GM12878 (cell line): ENCODE measurements around the gene TTL. TPM values are rescaled to one million over a fixed set of nuclear protein-coding genes. Genes with fewer than 3 reads are reported as not detected.

Experiments used
- ATAC-seq: fragments of 200-7000 bp; cut with Tn5 transposase; 3 replicates; pipeline ENCODE4 v1.9.1; 2020; ENCODE audit warnings: mild to moderate bottlenecking, moderate library complexity
- BruUV-seq: library from RNA; stranded (reverse); fragments of 400-500 nt; replicated peaks from 2 replicates; lab custom pipeline; 2021; lab: Mats Ljungman, UMichigan
- CTCF ChIA-PET: fragments of 300-600 bp; sonication (Branson Sonifier 250); formaldehyde crosslinking; extraction: SDS; loops from one replicate; lab custom pipeline; 2021; ENCODE audit warnings: inconsistent platforms; lab: Yijun Ruan, JAX
- POLR2A ChIA-PET: fragments of 350-600 bp; formaldehyde crosslinking; extraction: SDS; loops from one replicate; lab custom pipeline; 2021; ENCODE audit warnings: inconsistent platforms; lab: Charles Lee
- RAD21 ChIA-PET: fragments of 300-600 bp; sonication (Branson Sonifier 250); formaldehyde crosslinking; loops from one replicate; lab custom pipeline; 2023; ENCODE audit warnings: antibody characterized with exemption; ENCODE audit not compliant: unreplicated experiment; lab: Charles Lee
- SMC1A ChIA-PET: fragments of 300-600 bp; sonication (Branson Sonifier 250); formaldehyde crosslinking; loops from one replicate; lab custom pipeline; 2023; ENCODE audit not compliant: unreplicated experiment, uncharacterized antibody; lab: Charles Lee
- DNase-seq: peaks from one replicate; pipeline ENCODE4 v3.0.0-alpha.2; 2011; ENCODE audit warnings: low read depth, low spot score
- FAIRE-seq: peaks from 3 replicates; lab custom pipeline; 2011; peaks lifted over from hg19 to GRCh38; lab: Jason Lieb, UNC
- H2AFZ ChIP-seq: 2 replicates; pipeline ENCODE4 v1.6.0; 2011; ENCODE audit warnings: low read depth, low read length, control low read depth; ENCODE audit not compliant: control insufficient read depth
- H3K27ac ChIP-seq: 2 replicates; pipeline ENCODE4 v1.5.1; 2011; ENCODE audit warnings: control low read depth; ENCODE audit not compliant: control insufficient read depth, insufficient read depth
- H3K27me3 ChIP-seq, 2 experiments: replicated peaks in 1 of 2; 2 replicates each; pipeline versions ENCODE4 v1.6.0 to v1.6.1; 2011; ENCODE audit warnings: low read length in 1 of 2; ENCODE audit not compliant: control insufficient read depth in 2 of 2, insufficient read depth in 2 of 2
- H3K36me3 ChIP-seq, 2 experiments: 2 replicates each; pipeline ENCODE4 v1.5.1; 2011; ENCODE audit warnings: low read length in 1 of 2; ENCODE audit not compliant: control insufficient read depth in 2 of 2, insufficient read depth in 2 of 2
- H3K4me1 ChIP-seq: 2 replicates; pipeline ENCODE4 v1.6.1; 2011; ENCODE audit warnings: mild to moderate bottlenecking, low read length, moderate library complexity, mixed read lengths; ENCODE audit not compliant: control insufficient read depth, insufficient read depth
- H3K4me2 ChIP-seq: 2 replicates; pipeline ENCODE4 v1.6.0; 2011; ENCODE audit warnings: control low read depth; ENCODE audit not compliant: control insufficient read depth, insufficient read depth
- H3K4me3 ChIP-seq: fragments of 200-600 bp; sonication (generic); 2 replicates; pipeline ENCODE4 v1.5.1; 2016
- H3K79me2 ChIP-seq: 2 replicates; pipeline ENCODE4 v1.6.0; 2011; ENCODE audit warnings: low read length; ENCODE audit not compliant: control insufficient read depth, insufficient read depth
- H3K9ac ChIP-seq: 2 replicates; pipeline ENCODE4 v1.8.0; 2011; ENCODE audit warnings: low read length, control low read depth, mixed read lengths; ENCODE audit not compliant: control insufficient read depth, insufficient read depth
- H3K9me3 ChIP-seq: replicated peaks from 3 replicates; pipeline ENCODE4 v1.5.1; 2011; ENCODE audit warnings: mild to moderate bottlenecking, low read length; ENCODE audit not compliant: control insufficient read depth, insufficient read depth
- H4K20me1 ChIP-seq: 2 replicates; pipeline ENCODE4 v1.6.0; 2011; ENCODE audit not compliant: control insufficient read depth, insufficient read depth
- BHLHE40 ChIP-seq, 2 experiments: fragments of 450-650 bp in 1 of 2; IDR thresholded peaks; 2 replicates each; pipeline ENCODE4 v1.6.1; 2011 to 2017; ENCODE audit warnings: low read depth in 2 of 2, borderline replicate concordance in 1 of 2, improper control_type of control experiment in 1 of 2, low read length in 1 of 2, mild to moderate bottlenecking in 1 of 2
- EP300 ChIP-seq, 2 experiments: fragments of 150-350 bp in 1 of 2; IDR thresholded peaks; 2 replicates each; pipeline ENCODE4 v1.6.1; 2011 to 2012; ENCODE audit warnings: low read depth in 2 of 2, low read length in 2 of 2, borderline replicate concordance in 1 of 2, improper control_type of control experiment in 1 of 2, inconsistent platforms in 1 of 2; ENCODE audit not compliant: control insufficient read depth in 1 of 2
- IKZF2 ChIP-seq, 2 experiments: fragments of 450-650 bp; IDR thresholded peaks; 2 replicates each; pipeline ENCODE4 v1.6.1; 2017; ENCODE audit warnings: mild to moderate bottlenecking in 2 of 2, moderate library complexity in 2 of 2
- JUND ChIP-seq: IDR thresholded peaks from 2 replicates; pipeline ENCODE4 v1.6.1; 2012; ENCODE audit warnings: low read depth, mild to moderate bottlenecking, low read length, improper control_type of control experiment, moderate library complexity
- RB1 ChIP-seq: fragments of 450-650 bp; formaldehyde crosslinking; IDR thresholded peaks from 2 replicates; pipeline ENCODE4 v1.6.1; 2017; ENCODE audit warnings: mild to moderate bottlenecking, borderline replicate concordance
- SMC3 ChIP-seq: IDR thresholded peaks from 2 replicates; pipeline ENCODE4 v1.6.1; 2011; ENCODE audit warnings: low read length, improper control_type of control experiment, borderline replicate concordance
- ZBTB11 ChIP-seq: fragments of 450-650 bp; formaldehyde crosslinking; IDR thresholded peaks from 2 replicates; pipeline ENCODE4 v1.5.0; 2022; ENCODE audit warnings: mild to moderate bottlenecking, missing genetic modification characterization
- WGBS: methylation state at CpG from one replicate; pipeline ENCODE4 v1.1.6; 2016; ENCODE audit warnings: low lambda C conversion rate; ENCODE audit not compliant: insufficient replicate concordance, insufficient coverage; ENCODE audit errors: missing lambda C conversion rate; 5-methylcytosine and 5-hydroxymethylcytosine counted together
- in situ Hi-C: fragments of 300-500 bp; cut with MboI; formaldehyde crosslinking; loops from 9 replicates; pipeline ENCODE4 v1.14.3; 2018; ENCODE audit warnings: mixed read lengths
- intact Hi-C: fragments of 100-400 bp; cut with micrococcal nuclease; formaldehyde crosslinking; loops from one replicate; pipeline ENCODE4 v1.14.2; 2022; ENCODE audit not compliant: unreplicated experiment
- polyA plus RNA-seq, 11 experiments: library from polyadenylated mRNA; depleted of rRNA in 4 of 11; unstranded in 6 of 11; stranded (reverse) in 5 of 11; fragments of >200 nt; fragmentation: Nextera tagmentation in 4 of 11; fragmentation: Illumina TruSeq in 1 of 11; extraction: Ambion mirVana in 4 of 11; extraction: Trizol in 1 of 11; gene quantifications; 1 replicate in 1 of 11; 2 replicates in 10 of 11; pipeline versions ENCODE4 v1.2.1 to v1.2.3, GENCODE V29; 2011 to 2016; ENCODE audit warnings: inconsistent platforms in 2 of 11, missing spikeins in 2 of 11, low read depth in 1 of 11
- total RNA-seq, 4 experiments: library from RNA; depleted of rRNA in 3 of 4; stranded (reverse); fragments of >200 nt in 3 of 4; fragmentation: Illumina TruSeq in 1 of 4; extraction: Trizol in 1 of 4; gene quantifications; 2 replicates each; pipeline versions ENCODE4 v1.2.1 to v1.2.3, GENCODE V29; 2013 to 2021
- TF ChIP-seq, protein P1 (sequence below): fragments of 450-650 bp; IDR thresholded peaks from 2 replicates; pipeline ENCODE4 v1.6.1; 2017; ENCODE audit warnings: low read depth, mild to moderate bottlenecking, moderate library complexity
- TF ChIP-seq, protein P2 (sequence below): fragments of 450-650 bp; IDR thresholded peaks from 2 replicates; pipeline ENCODE4 v1.6.1; 2018; ENCODE audit warnings: borderline replicate concordance, mild to moderate bottlenecking; ENCODE audit not compliant: partially characterized antibody
- TF ChIP-seq, protein P3 (sequence below): fragments of 450-650 bp; IDR thresholded peaks from 2 replicates; pipeline ENCODE4 v1.6.1; 2017; ENCODE audit warnings: mild to moderate bottlenecking, low read depth, inconsistent platforms; ENCODE audit not compliant: poor library complexity, severe bottlenecking

TTL gene
- total and polyA plus RNA-seq, 10 of the 15 experiments (the other 5 are each of a cell fraction or from before 2014, with no cell fraction given): 3.9 to 27.1 (median 16.1) TPM

- BruUV-seq: TSS peak; percentile 98
- Histone ChIP-seq H3K4me1 (no peaks in the 10 kb centered on the region), H3K9ac (peak overlapping the region; percentile 80), H4K20me1 (no peaks in the 10 kb centered on the region), H3K4me3 (peak overlapping the region; percentile 85), H3K4me2 (peak overlapping the region; percentile 67), H3K27me3 (no peaks in the 10 kb centered on the region), H2AFZ (peak overlapping the region; percentile 98), H3K27ac (peak overlapping the region; percentile 81), H3K9me3 (no peaks in the 10 kb centered on the region), H3K36me3 (no peaks in the 10 kb centered on the region), H3K79me2 (peaks cover 44% of the 10 kb centered on the region)
- whole genome bisulfite sequencing: 2% methylated on average over 34 of the region's 34 CpGs
- in situ Hi-C loops (no loop called here), intact Hi-C loops (loop anchor here (1.0 kb wide), 2 partner anchors 13 to 60 kb away; no protein-coding TSS in a partner anchor)
- ChIA-PET SMC1A (interaction anchor here (0.6 to 1.2 kb wide), 2 partner anchors 13 to 182 kb away, joined by 3 to 4 read pairs; no protein-coding TSS in a partner anchor), CTCF (interaction anchor here (1.2 to 1.5 kb wide), 3 partner anchors 42 to 283 kb away, joined by 3 to 4 read pairs (median 3); no protein-coding TSS in a partner anchor), RAD21 (interaction anchor here (0.9 kb wide), 1 partner anchor 83 kb away, joined by 3 read pairs; no protein-coding TSS in a partner anchor), POLR2A (interaction anchor here (1.2 kb wide), 1 partner anchor 11 kb away, joined by 3 read pairs; no protein-coding TSS in a partner anchor)
- DNase-seq (peak; percentile 5), ATAC-seq (peak; percentile 84), FAIRE-seq (no peak)
- no peak for TF ChIP-seq EP300 (IDR thresholded peaks at IDR 0.05; ENCODE audit: borderline replicate concordance in 1 of 2, control insufficient read depth in 1 of 2, low read depth in 2 of 2, low read length in 2 of 2)
- TF ChIP-seq ZBTB11 (CRISPR knock-in tag): 0 out of 2 replicates have a peak, but pooled peaks have one; percentile 3
- no peak for TF ChIP-seq SMC3
- TF ChIP-seq, protein P1, sequence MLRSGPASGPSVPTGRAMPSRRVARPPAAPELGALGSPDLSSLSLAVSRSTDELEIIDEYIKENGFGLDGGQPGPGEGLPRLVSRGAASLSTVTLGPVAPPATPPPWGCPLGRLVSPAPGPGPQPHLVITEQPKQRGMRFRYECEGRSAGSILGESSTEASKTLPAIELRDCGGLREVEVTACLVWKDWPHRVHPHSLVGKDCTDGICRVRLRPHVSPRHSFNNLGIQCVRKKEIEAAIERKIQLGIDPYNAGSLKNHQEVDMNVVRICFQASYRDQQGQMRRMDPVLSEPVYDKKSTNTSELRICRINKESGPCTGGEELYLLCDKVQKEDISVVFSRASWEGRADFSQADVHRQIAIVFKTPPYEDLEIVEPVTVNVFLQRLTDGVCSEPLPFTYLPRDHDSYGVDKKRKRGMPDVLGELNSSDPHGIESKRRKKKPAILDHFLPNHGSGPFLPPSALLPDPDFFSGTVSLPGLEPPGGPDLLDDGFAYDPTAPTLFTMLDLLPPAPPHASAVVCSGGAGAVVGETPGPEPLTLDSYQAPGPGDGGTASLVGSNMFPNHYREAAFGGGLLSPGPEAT: peak; percentile 90
- peak; percentile 97 for TF ChIP-seq JUND
- peak; percentile 80; the same call in 1 of the 2 replicates for TF ChIP-seq RB1
- TF ChIP-seq, protein P2, sequence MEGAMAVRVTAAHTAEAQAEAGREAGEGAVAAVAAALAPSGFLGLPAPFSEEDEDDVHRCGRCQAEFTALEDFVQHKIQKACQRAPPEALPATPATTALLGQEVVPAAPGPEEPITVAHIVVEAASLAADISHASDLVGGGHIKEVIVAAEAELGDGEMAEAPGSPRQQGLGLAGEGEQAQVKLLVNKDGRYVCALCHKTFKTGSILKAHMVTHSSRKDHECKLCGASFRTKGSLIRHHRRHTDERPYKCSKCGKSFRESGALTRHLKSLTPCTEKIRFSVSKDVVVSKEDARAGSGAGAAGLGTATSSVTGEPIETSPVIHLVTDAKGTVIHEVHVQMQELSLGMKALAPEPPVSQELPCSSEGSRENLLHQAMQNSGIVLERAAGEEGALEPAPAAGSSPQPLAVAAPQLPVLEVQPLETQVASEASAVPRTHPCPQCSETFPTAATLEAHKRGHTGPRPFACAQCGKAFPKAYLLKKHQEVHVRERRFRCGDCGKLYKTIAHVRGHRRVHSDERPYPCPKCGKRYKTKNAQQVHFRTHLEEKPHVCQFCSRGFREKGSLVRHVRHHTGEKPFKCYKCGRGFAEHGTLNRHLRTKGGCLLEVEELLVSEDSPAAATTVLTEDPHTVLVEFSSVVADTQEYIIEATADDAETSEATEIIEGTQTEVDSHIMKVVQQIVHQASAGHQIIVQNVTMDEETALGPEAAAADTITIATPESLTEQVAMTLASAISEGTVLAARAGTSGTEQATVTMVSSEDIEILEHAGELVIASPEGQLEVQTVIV: peak; percentile 85
- peak; percentile 94 to 96 for TF ChIP-seq BHLHE40 (IDR thresholded peaks at IDR 0.05; ENCODE audit: borderline replicate concordance in 1 of 2, low read depth in 2 of 2, low read length in 1 of 2)
- TF ChIP-seq, protein P3, sequence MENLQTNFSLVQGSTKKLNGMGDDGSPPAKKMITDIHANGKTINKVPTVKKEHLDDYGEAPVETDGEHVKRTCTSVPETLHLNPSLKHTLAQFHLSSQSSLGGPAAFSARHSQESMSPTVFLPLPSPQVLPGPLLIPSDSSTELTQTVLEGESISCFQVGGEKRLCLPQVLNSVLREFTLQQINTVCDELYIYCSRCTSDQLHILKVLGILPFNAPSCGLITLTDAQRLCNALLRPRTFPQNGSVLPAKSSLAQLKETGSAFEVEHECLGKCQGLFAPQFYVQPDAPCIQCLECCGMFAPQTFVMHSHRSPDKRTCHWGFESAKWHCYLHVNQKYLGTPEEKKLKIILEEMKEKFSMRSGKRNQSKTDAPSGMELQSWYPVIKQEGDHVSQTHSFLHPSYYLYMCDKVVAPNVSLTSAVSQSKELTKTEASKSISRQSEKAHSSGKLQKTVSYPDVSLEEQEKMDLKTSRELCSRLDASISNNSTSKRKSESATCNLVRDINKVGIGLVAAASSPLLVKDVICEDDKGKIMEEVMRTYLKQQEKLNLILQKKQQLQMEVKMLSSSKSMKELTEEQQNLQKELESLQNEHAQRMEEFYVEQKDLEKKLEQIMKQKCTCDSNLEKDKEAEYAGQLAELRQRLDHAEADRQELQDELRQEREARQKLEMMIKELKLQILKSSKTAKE: peak; percentile 94
- TF ChIP-seq IKZF2 (IDR thresholded peaks at IDR 0.05): peak; percentile 16 to 47; a peak in 2 of 4 replicates
These were observed 59.6 kb downstream of the TTL start for GRCh38 chr2:112541315-112542122.
